Gastrocnemius medialis (tissue), 4 donors: ENCODE data around the gene VEGFA.

Experiments
- POLR2A ChIP-seq, 2 donors: fragments of 450-650 bp; IDR thresholded peaks; one replicate each; pipeline ENCODE4 v1.6.1; 2017; ENCODE audit warnings: antibody characterized with exemption in 2 of 2, mild to moderate bottlenecking in 2 of 2, moderate library complexity in 2 of 2
- TF ChIP-seq, protein P1 (sequence below), 5 experiments: fragments of 450-650 bp in 3 of 5; fragments of 200-600 bp in 2 of 5; sonication (generic) in 2 of 5; IDR thresholded peaks in 4 of 5; conservative IDR thresholded peaks in 1 of 5; 1 replicate in 4 of 5; 2 replicates in 1 of 5; pipeline ENCODE4 v1.5.1; 2016 to 2019; ENCODE audit warnings: antibody characterized with exemption in 5 of 5, mild to moderate bottlenecking in 3 of 5, moderate library complexity in 3 of 5

GRCh38 chr6:43723737-43724295 lies 46.2 kb upstream of the VEGFA start:
- TF ChIP-seq, protein P1, sequence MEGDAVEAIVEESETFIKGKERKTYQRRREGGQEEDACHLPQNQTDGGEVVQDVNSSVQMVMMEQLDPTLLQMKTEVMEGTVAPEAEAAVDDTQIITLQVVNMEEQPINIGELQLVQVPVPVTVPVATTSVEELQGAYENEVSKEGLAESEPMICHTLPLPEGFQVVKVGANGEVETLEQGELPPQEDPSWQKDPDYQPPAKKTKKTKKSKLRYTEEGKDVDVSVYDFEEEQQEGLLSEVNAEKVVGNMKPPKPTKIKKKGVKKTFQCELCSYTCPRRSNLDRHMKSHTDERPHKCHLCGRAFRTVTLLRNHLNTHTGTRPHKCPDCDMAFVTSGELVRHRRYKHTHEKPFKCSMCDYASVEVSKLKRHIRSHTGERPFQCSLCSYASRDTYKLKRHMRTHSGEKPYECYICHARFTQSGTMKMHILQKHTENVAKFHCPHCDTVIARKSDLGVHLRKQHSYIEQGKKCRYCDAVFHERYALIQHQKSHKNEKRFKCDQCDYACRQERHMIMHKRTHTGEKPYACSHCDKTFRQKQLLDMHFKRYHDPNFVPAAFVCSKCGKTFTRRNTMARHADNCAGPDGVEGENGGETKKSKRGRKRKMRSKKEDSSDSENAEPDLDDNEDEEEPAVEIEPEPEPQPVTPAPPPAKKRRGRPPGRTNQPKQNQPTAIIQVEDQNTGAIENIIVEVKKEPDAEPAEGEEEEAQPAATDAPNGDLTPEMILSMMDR (IDR thresholded peaks at IDR 0.05 in 4 of 5, conservative IDR thresholded peaks at IDR 0.05 in 1 of 5), result peak in 3 of 5 experiments; percentile 23 to 46 (median 42)
- no peak for TF ChIP-seq POLR2A (IDR thresholded peaks at IDR 0.05)
